HepG2 (cell line): ENCODE measurements around the gene SYP. TPM values are rescaled to one million over a fixed set of nuclear protein-coding genes. Genes with fewer than 3 reads are reported as not detected.
"Not testable (repeated sequence)": the region's sequence is repeated elsewhere in the genome, so short reads cannot be mapped to it uniquely, and the experiment has no call there.

Experiments used
- ATAC-seq: fragments of 200-7000 bp; cut with Tn5 transposase; 3 replicates; pipeline ENCODE4 v1.9.1; 2020; ENCODE audit warnings: mild to moderate bottlenecking, moderate library complexity
- BruUV-seq: library from RNA; stranded (reverse); fragments of 400-500 nt; replicated peaks from 2 replicates; lab custom pipeline; 2021; lab: Mats Ljungman, UMichigan
- CTCF ChIA-PET: fragments of 300-600 bp; formaldehyde crosslinking; extraction: SDS; loops from one replicate; lab custom pipeline; 2021; ENCODE audit warnings: low total read pairs, inconsistent platforms, low intra/inter-chr PET ratio; lab: Yijun Ruan, JAX
- POLR2A ChIA-PET: fragments of 350-600 bp; sonication (Branson Sonifier 250); formaldehyde crosslinking; loops from one replicate; lab custom pipeline; 2020; ENCODE audit warnings: antibody characterized with exemption, inconsistent platforms; lab: Yijun Ruan, JAX
- DNase-seq: peaks from one replicate; pipeline ENCODE4 v3.0.0-alpha.2; 2015; ENCODE audit warnings: low spot score
- FAIRE-seq: peaks from 3 replicates; lab custom pipeline; 2011; peaks lifted over from hg19 to GRCh38; lab: Jason Lieb, UNC
- H2AFZ ChIP-seq: one replicate; pipeline ENCODE4 v1.6.1; 2011; ENCODE audit warnings: low read length, inconsistent platforms
- H3K27ac ChIP-seq: fragments of 300-600 bp; 3 replicates; pipeline ENCODE4 v1.8.0; 2011; ENCODE audit warnings: mixed run types, mild to moderate bottlenecking, mixed read lengths, low read length, inconsistent platforms; ENCODE audit not compliant: insufficient read depth; ENCODE audit errors: extremely low read length
- H3K27me3 ChIP-seq, 2 experiments: fragments of 200-600 bp in 1 of 2; 2 replicates in 1 of 2; 3 replicates in 1 of 2; pipeline versions ENCODE4 v1.6.0 to v1.8.0; 2011; ENCODE audit warnings: low read length in 2 of 2, mild to moderate bottlenecking in 2 of 2, moderate library complexity in 2 of 2, inconsistent platforms in 1 of 2; ENCODE audit not compliant: insufficient read depth in 2 of 2, control insufficient read depth in 1 of 2
- H3K36me3 ChIP-seq, 2 experiments: fragments of 200-600 bp in 1 of 2; replicated peaks in 1 of 2; 2 replicates in 1 of 2; 3 replicates in 1 of 2; pipeline versions ENCODE4 v1.5.1 to v1.8.0; 2011; ENCODE audit warnings: low read length in 2 of 2, inconsistent platforms in 1 of 2; ENCODE audit not compliant: insufficient read depth in 2 of 2, control insufficient read depth in 1 of 2
- H3K4me1 ChIP-seq: 2 replicates; pipeline ENCODE4 v1.5.1; 2012; ENCODE audit warnings: low read length, inconsistent platforms; ENCODE audit not compliant: insufficient read depth
- H3K4me2 ChIP-seq: 2 replicates; pipeline ENCODE4 v1.6.0; 2011; ENCODE audit warnings: low read depth, low read length, inconsistent platforms
- H3K4me3 ChIP-seq, 3 experiments: fragments of 200-600 bp in 1 of 3; sonication (generic), shearing (Covaris generic) in 1 of 3; replicated peaks in 1 of 3; 2 replicates each; pipeline ENCODE4 v1.5.1; 2011 to 2016; ENCODE audit warnings: low read length in 3 of 3, inconsistent platforms in 2 of 3, low read depth in 2 of 3, mild to moderate bottlenecking in 2 of 3, control low read depth in 1 of 3, mixed read lengths in 1 of 3; ENCODE audit not compliant: insufficient read depth in 1 of 3
- H3K79me2 ChIP-seq: one replicate; pipeline ENCODE4 v1.6.1; 2011; ENCODE audit warnings: low read length, inconsistent platforms; ENCODE audit not compliant: insufficient read depth
- H3K9ac ChIP-seq: 2 replicates; pipeline ENCODE4 v1.6.0; 2011; ENCODE audit warnings: mild to moderate bottlenecking, low read depth, low read length, inconsistent platforms; ENCODE audit not compliant: insufficient read depth
- H3K9me3 ChIP-seq: 2 replicates; pipeline ENCODE4 v1.5.1; 2012; ENCODE audit warnings: mild to moderate bottlenecking, low read length
- H4K20me1 ChIP-seq: 2 replicates; pipeline ENCODE4 v1.6.0; 2011; ENCODE audit warnings: inconsistent platforms, mild to moderate bottlenecking, low read length, moderate library complexity; ENCODE audit not compliant: insufficient read depth
- BATF2 ChIP-seq: sonication (generic); formaldehyde crosslinking; IDR thresholded peaks from 2 replicates; pipeline ENCODE4 v1.8.0; 2022; ENCODE audit warnings: mild to moderate bottlenecking, missing genetic modification reagents, moderate library complexity
- CREB1 ChIP-seq, 2 experiments: fragments of 450-650 bp in 1 of 2; IDR thresholded peaks; 2 replicates each; pipeline ENCODE4 v1.6.1; 2016 to 2017; ENCODE audit warnings: control low read depth in 1 of 2, mild to moderate bottlenecking in 1 of 2, missing compliant biosample characterization in 1 of 2, missing genetic modification characterization in 1 of 2
- REL ChIP-seq: sonication (generic); formaldehyde crosslinking; conservative IDR thresholded peaks from 2 replicates; pipeline ENCODE4 v1.8.0; 2022; ENCODE audit warnings: mild to moderate bottlenecking, missing genetic modification reagents, moderate library complexity
- ZBTB46 ChIP-seq: sonication (generic); formaldehyde crosslinking; IDR thresholded peaks from 2 replicates; pipeline ENCODE4 v1.4.0; 2020; ENCODE audit warnings: mild to moderate bottlenecking, missing genetic modification reagents, borderline replicate concordance
- ZFP36 ChIP-seq: fragments of 150-350 bp; IDR thresholded peaks from 2 replicates; pipeline ENCODE4 v1.6.1; 2018; ENCODE audit warnings: borderline replicate concordance, low read length, low read depth; ENCODE audit not compliant: partially characterized antibody
- ZNF281 ChIP-seq: sonication (generic); formaldehyde crosslinking; IDR thresholded peaks from 2 replicates; pipeline ENCODE4 v1.4.0; 2020; ENCODE audit warnings: missing genetic modification reagents, borderline replicate concordance
- ZNF563 ChIP-seq: sonication (generic); formaldehyde crosslinking; IDR thresholded peaks from 2 replicates; pipeline ENCODE4 v1.8.0; 2022; ENCODE audit warnings: mild to moderate bottlenecking, moderate library complexity, missing genetic modification reagents
- WGBS: methylation state at CpG from one replicate; pipeline ENCODE4 v1.1.6; 2017; ENCODE audit warnings: low lambda C conversion rate; 5-methylcytosine and 5-hydroxymethylcytosine counted together
- in situ Hi-C: cut with HindIII; loops from 2 replicates; pipeline ENCODE4 v1.10.0; 2017; ENCODE audit warnings: low pct_unique_long_range_greater_than_20kb; ENCODE audit not compliant: extremely low pct_ligation_motif_present
- intact Hi-C: fragments of 100-400 bp; cut with micrococcal nuclease; formaldehyde crosslinking; loops from one replicate; pipeline ENCODE4 v1.10.0; 2022; ENCODE audit not compliant: unreplicated experiment
- polyA plus RNA-seq, 8 experiments: library from polyadenylated mRNA; depleted of rRNA in 3 of 8; stranded (reverse) in 7 of 8; unstranded in 1 of 8; fragments of >200 nt; fragmentation: Illumina TruSeq in 4 of 8; extraction: Trizol in 4 of 8; gene quantifications; 2 replicates each; pipeline versions ENCODE4 v1.2.1 to v1.2.3, GENCODE V29; 2011 to 2016; ENCODE audit warnings: low read depth in 4 of 8, missing spikeins in 1 of 8, mixed read lengths in 1 of 8; ENCODE audit not compliant: insufficient read depth in 1 of 8
- total RNA-seq, 5 experiments: library from RNA; depleted of rRNA; stranded (reverse); fragments of >200 nt; fragmentation: Illumina TruSeq; extraction: Trizol; gene quantifications; 2 replicates each; pipeline ENCODE4 v1.2.3, GENCODE V29; 2016; ENCODE audit warnings: low read depth in 1 of 5
- TF ChIP-seq, protein P1 (sequence below): sonication (generic); formaldehyde crosslinking; IDR thresholded peaks from 2 replicates; pipeline ENCODE4 v1.8.1; 2023; ENCODE audit warnings: mild to moderate bottlenecking, moderate library complexity, missing genetic modification reagents

SYP gene
- total and polyA plus RNA-seq, 2 of the 13 experiments (the other 11 are each of a cell fraction or from before 2014, with no cell fraction given) = 2.0 to 2.5 TPM

- TF ChIP-seq BATF2 (no peak), REL (CRISPR knock-in tag) (no peak), ZNF563 (CRISPR knock-in tag) (no peak), ZNF281 (CRISPR knock-in tag) (no peak), ZBTB46 (no peak)
- TF ChIP-seq, protein P1, sequence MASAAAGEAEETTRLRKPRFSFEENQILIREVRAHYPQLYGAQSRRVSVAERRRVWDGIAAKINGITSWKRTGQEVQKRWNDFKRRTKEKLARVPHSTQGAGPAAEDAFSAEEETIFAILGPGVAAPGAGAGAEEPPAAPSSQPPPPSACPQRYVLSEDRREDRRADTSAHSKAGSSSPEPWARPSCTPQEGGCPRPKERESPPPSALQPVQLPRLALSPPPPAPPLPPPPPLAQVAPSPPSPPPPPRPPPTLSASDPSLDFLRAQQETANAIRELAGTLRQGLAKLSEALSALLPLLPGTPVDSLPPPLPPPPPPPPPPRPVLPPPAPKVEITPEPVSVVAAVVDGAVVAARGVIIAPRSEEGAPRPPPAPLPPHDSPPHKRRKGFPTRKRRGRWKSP (CRISPR knock-in tag) = no peak
Observed at GRCh38 chrX:49147936-49148335, 52.1 kb downstream of the SYP start (continued).

DNA sequence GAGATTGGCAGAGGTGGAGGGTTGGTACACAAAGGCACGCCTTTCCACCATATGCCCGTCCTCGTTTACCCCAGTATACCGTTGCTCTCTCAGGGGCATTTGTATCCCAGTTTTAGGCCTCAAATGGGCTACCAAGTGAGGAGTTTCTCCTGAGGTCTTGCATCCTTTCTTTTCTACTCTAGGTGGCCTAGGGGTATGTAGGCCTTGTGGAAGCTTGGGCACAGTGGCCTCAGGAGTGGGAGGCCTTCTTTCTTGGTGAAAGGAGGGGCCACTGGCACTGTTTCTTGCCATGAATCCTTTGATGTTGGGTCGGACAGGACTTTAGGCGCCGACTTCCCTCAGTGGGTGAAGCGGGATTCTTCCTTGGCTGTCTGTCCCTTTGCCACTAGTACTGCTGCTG is 52.7 kb downstream of the SYP start:
- Histone ChIP-seq H4K20me1 (no peaks in the 10 kb centered on the region), H3K9me3 (no peaks in the 10 kb centered on the region), H3K79me2 (no peaks in the 10 kb centered on the region), H3K4me2 (no peak overlapping the region), H3K36me3 (no peaks in the 10 kb centered on the region), H3K4me3 (no peak overlapping the region), H2AFZ (no peak overlapping the region), H3K9ac (no peak overlapping the region), H3K27ac (no peak overlapping the region), H3K4me1 (peaks cover 29% of the 10 kb centered on the region), H3K27me3 (no peaks in the 10 kb centered on the region)
- FAIRE-seq (no peak), DNase-seq (no peak), ATAC-seq (no peak)
- TF ChIP-seq CREB1 (IDR thresholded peaks at IDR 0.05) = no peak
- TF ChIP-seq CREB1 (CRISPR knock-in tag; IDR thresholded peaks at IDR 0.05) = no peak
- no peak for TF ChIP-seq ZFP36
- WGBS = 96% methylated on average over 4 of the region's 8 CpGs
- intact Hi-C loops (no loop called here), in situ Hi-C loops (no loop called here)
- ChIA-PET CTCF (no interaction called here), POLR2A (no interaction called here)
- no TSS peak for BruUV-seq

DNA sequence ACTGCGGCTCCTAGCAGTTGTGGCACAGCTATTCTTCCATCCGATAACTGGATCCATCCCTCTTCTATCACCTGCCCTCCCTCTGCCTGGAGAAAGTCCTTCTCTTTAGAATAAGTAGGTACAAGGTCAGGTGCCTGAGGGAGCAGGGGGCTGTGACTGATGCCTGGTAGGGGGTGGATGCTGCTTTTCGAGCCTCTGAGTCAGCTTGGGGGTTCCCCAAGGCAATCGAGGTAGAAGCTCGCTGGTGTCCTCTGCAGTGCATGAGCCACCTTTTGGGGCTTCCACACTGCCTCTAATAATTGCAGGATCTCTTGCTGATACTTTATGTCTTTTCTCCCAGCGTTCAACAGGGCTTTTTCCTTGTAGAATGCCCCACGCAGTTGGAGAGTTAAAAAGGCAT is 56.8 kb downstream of the SYP start:
- H3K79me2 ChIP-seq, H3K9ac ChIP-seq, H3K36me3 ChIP-seq, FAIRE-seq, BruUV-seq, H3K27me3 ChIP-seq, H3K4me3 ChIP-seq, DNase-seq, H3K27ac ChIP-seq, CTCF ChIA-PET, POLR2A ChIA-PET, ATAC-seq, intact Hi-C loops, in situ Hi-C loops, H2AFZ ChIP-seq, H3K4me2 ChIP-seq, H4K20me1 ChIP-seq: not testable (repeated sequence)
- Histone ChIP-seq H3K9me3 (peaks cover 22% of the 10 kb centered on the region), H3K4me1 (peaks cover 17% of the 10 kb centered on the region)
- WGBS = 100% methylated on average over 1 of the region's 7 CpGs
